ENCODE data around the gene CES3. TPM values are rescaled to one million over a fixed set of nuclear protein-coding genes. Genes with fewer than 3 reads are reported as not detected.
A peak's percentile ranks its signal among the peaks of the same experiment; 100 is the strongest.

The CES3 gene
- total RNA-seq, 1 donor from 2014 or later, result 0.29 TPM

DNA sequence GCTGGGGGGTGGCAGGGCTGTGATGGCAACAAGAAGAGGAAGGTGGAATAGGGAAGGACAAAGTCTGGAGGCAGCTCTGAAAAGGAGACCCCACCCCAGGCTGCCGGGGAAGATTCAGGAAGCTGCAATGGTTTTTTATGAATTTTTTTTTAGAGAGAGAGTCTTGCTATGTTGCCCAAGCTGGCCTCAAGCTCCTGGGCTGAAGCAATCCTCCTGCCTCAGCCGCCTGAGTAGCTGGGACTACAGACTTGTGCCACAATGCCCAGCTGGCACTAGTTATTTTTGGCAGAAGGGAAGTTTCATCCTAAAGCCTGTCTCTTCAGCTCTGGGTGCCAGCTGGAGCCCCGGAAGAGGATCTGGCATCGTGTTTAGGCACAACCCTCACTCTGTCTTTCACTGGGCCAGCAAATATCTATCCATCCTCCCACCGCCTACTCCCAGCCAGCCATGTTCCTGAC lies 1.3 kb upstream of the CES3 start:
- POLR2A ChIA-PET, result interaction anchor here (0.6 kb wide), 1 partner anchor 630 kb away, joined by 5 read pairs; no protein-coding TSS in a partner anchor
- H3K4me1 Mint-ChIP-seq, result peaks cover 14% of the 10 kb centered on the region
- CTCF ChIA-PET, result interaction anchor here (1.2 to 1.5 kb wide), 2 partner anchors 31 to 196 kb away, joined by 3 read pairs; no protein-coding TSS in a partner anchor
- no peaks in the 10 kb centered on the region for H3K27me3 Mint-ChIP-seq
- no peak for DNase-seq
- no peak overlapping the region for H3K4me3 Mint-ChIP-seq
- no peak overlapping the region for H3K27ac Mint-ChIP-seq
- ATAC-seq (ENCODE audit: low read depth), result no peak
- H3K36me3 Mint-ChIP-seq (ENCODE audit: low read depth), result no peaks in the 10 kb centered on the region
- intact Hi-C loops (cut with micrococcal nuclease), result no loop called here
- TF ChIP-seq, protein P1, sequence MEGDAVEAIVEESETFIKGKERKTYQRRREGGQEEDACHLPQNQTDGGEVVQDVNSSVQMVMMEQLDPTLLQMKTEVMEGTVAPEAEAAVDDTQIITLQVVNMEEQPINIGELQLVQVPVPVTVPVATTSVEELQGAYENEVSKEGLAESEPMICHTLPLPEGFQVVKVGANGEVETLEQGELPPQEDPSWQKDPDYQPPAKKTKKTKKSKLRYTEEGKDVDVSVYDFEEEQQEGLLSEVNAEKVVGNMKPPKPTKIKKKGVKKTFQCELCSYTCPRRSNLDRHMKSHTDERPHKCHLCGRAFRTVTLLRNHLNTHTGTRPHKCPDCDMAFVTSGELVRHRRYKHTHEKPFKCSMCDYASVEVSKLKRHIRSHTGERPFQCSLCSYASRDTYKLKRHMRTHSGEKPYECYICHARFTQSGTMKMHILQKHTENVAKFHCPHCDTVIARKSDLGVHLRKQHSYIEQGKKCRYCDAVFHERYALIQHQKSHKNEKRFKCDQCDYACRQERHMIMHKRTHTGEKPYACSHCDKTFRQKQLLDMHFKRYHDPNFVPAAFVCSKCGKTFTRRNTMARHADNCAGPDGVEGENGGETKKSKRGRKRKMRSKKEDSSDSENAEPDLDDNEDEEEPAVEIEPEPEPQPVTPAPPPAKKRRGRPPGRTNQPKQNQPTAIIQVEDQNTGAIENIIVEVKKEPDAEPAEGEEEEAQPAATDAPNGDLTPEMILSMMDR (IDR thresholded peaks at IDR 0.05), result no peak
- H3K9me3 Mint-ChIP-seq, result no peaks in the 10 kb centered on the region

DNA sequence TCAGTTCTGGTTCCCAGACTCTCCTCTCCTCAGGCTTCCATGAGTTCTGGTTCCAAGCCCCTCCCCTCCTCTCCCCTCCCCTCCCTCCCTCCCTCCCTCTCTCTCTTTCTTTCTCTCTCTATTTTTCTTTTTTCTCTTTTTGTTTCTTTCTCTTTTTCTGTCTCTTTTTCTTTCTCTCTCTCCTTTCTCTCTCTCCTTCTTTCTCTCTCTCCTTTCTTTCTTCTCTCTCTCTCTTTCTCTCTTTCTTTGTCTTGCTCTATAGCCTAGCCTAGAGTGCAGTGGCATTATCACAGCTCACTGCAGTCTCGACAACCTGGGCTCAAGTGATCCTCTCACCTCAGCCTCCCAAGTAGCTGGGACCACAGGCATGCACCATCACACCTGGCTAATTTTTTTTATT lies 796 bp upstream of the CES3 start:
- ATAC-seq (ENCODE audit: low read depth) (no peak), DNase-seq (no peak)
- ChIA-PET POLR2A (interaction anchor here (0.6 kb wide), 1 partner anchor 629 kb away, joined by 5 read pairs; no protein-coding TSS in a partner anchor), CTCF (interaction anchor here (1.1 to 1.5 kb wide), 3 partner anchors 19 to 195 kb away, joined by 3 read pairs; no protein-coding TSS in a partner anchor)
- H3K36me3 Mint-ChIP-seq (ENCODE audit: low read depth), result no peaks in the 10 kb centered on the region
- intact Hi-C loops (cut with micrococcal nuclease), result no loop called here
- TF ChIP-seq, protein P1 (IDR thresholded peaks at IDR 0.05), result no peak
- H3K27ac Mint-ChIP-seq, result no peak overlapping the region
- H3K4me3 Mint-ChIP-seq, result no peak overlapping the region
- no peaks in the 10 kb centered on the region for H3K27me3 Mint-ChIP-seq
- H3K9me3 Mint-ChIP-seq, result no peaks in the 10 kb centered on the region
- peaks cover 14% of the 10 kb centered on the region for H3K4me1 Mint-ChIP-seq

DNA sequence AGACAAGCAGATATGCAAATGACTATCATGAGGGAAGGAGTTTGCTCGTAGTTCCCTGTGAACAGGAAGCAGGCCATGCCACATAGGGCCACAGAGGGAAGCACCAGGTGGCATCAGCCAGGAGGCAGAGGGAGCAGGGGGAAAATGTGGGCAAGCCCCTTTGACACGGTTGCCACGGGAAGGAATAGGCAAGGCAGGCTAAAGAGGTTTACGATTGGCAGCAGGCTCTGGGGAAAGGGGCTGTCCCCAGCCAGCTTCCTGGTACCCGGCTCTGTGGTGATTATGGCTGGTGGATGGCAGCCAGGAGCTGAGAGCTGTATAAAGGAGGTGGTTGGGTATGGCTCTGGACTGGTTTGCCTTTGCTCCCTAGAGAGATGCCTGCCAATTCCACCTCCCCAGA lies 848 bp downstream of the CES3 start:
- intact Hi-C loops (cut with micrococcal nuclease), result no loop called here
- DNase-seq (no peak), ATAC-seq (ENCODE audit: low read depth) (peak; percentile 59)
- CTCF ChIA-PET, result interaction anchor here (1.2 to 1.5 kb wide), 3 partner anchors 10 to 223 kb away, joined by 4 to 5 read pairs (median 4); no protein-coding TSS in a partner anchor
- Mint-ChIP-seq H3K4me1 (peaks cover 14% of the 10 kb centered on the region), H3K36me3 (ENCODE audit: low read depth) (no peaks in the 10 kb centered on the region), H3K4me3 (peak overlapping the region; percentile 56), H3K9me3 (no peaks in the 10 kb centered on the region), H3K27me3 (peaks cover 3% of the 10 kb centered on the region), H3K27ac (peak overlapping the region; percentile 81)
- TF ChIP-seq, protein P1 (IDR thresholded peaks at IDR 0.05), result no peak
- POLR2A ChIA-PET, result interaction anchor here (0.5 kb wide), 1 partner anchor 150 kb away, joined by 3 read pairs; no protein-coding TSS in a partner anchor

DNA sequence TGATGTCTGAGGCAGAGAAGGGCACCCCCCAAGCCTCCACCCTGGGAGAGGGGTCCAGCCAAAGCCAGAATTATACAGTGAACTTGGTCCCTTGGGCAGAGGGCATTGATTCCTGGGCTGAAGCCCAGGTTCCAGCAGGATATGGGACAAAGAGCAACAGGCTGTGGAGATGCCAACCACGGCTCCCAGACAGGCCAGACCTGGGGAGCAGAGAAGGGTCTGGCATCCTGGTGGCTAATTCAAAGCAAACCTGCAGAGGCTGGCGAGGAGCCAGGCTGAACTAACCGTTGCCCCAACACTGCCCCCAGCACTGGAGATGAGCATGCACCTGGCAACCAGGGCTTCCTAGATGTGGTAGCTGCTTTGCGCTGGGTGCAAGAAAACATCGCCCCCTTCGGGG lies 3.0 kb downstream of the CES3 start:
- intact Hi-C loops (cut with micrococcal nuclease), result no loop called here
- no peaks in the 10 kb centered on the region for H3K9me3 Mint-ChIP-seq

DNA sequence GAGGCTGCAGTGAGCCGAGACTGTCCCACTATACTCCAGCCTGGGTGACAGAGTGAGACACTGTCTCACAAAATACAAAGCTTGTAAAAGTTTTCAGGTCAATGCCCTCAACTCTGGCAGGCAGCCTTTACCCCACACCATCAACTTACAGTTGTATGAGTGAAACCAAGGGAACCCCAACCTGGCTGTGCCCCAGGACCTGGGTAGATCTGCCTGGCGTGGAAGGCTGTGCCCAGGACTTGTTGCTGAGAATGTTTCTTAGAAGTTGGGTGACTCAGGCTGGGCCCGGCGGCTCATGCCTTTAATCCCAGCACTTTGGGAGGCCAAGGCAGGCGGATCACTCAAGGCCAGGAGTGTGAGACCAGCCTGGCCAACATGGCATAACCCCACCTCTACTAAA lies 7.8 kb downstream of the CES3 start:
- H3K4me3 Mint-ChIP-seq, result no peak overlapping the region
- TF ChIP-seq, protein P1 (IDR thresholded peaks at IDR 0.05), result no peak
- CTCF ChIA-PET, result interaction anchor here (0.6 kb wide), 1 partner anchor 12 kb away, joined by 3 read pairs; no protein-coding TSS in a partner anchor
- H3K36me3 Mint-ChIP-seq (ENCODE audit: low read depth), result no peaks in the 10 kb centered on the region
- ATAC-seq (ENCODE audit: low read depth) (no peak), DNase-seq (no peak)
- POLR2A ChIA-PET, result interaction anchor here (0.5 kb wide), 1 partner anchor 209 kb away, joined by 7 read pairs; no protein-coding TSS in a partner anchor
- H3K27me3 Mint-ChIP-seq, result peaks cover 3% of the 10 kb centered on the region
- H3K9me3 Mint-ChIP-seq, result no peaks in the 10 kb centered on the region
- intact Hi-C loops (cut with micrococcal nuclease), result no loop called here
- no peak overlapping the region for H3K27ac Mint-ChIP-seq
- H3K4me1 Mint-ChIP-seq, result no peaks in the 10 kb centered on the region

More for the DNA sequence above, 3.0 kb downstream of the CES3 start:
- Mint-ChIP-seq H3K36me3 (ENCODE audit: low read depth) (no peaks in the 10 kb centered on the region), H3K27ac (no peak overlapping the region), H3K27me3 (peaks cover 3% of the 10 kb centered on the region), H3K4me1 (peaks cover 14% of the 10 kb centered on the region), H3K4me3 (no peak overlapping the region)
- no peak for DNase-seq
- no peak for ATAC-seq (ENCODE audit: low read depth)
- TF ChIP-seq, protein P1 (IDR thresholded peaks at IDR 0.05), result no peak
- ChIA-PET POLR2A (no interaction called here), CTCF (no interaction called here)

Data from activated B cell treated with CpG ODN at 0.5 μM for 24 hours (primary cell).